Measurements from ENCODE around the gene VTI1A. TPM values are rescaled to one million over a fixed set of nuclear protein-coding genes. Genes with fewer than 3 reads are reported as not detected.

VTI1A gene
- total and polyA plus RNA-seq, 2 experiments from 2014 or later = 20.4 to 39.8 TPM

- TF ChIP-seq CTCF (IDR thresholded peaks at IDR 0.05; ENCODE audit: poor library complexity) = no peak
- no peak for TF ChIP-seq EZH2phosphoT487 (IDR thresholded peaks at IDR 0.05; ENCODE audit: low read depth, severe bottlenecking, unreplicated experiment)
- no peak for TF ChIP-seq EZH2 (IDR thresholded peaks at IDR 0.05; ENCODE audit: borderline replicate concordance)
- Histone ChIP-seq H3K9me2 (replicated peaks; ENCODE audit: insufficient read depth) (no peaks in the 10 kb centered on the region), H3K4me3 (no peak overlapping the region), H3K4me2 (no peak overlapping the region), H3K79me2 (peaks cover 6% of the 10 kb centered on the region), H3K9me3 (ENCODE audit: low read depth) (no peaks in the 10 kb centered on the region), H3K4me1 (ENCODE audit: insufficient read depth) (no peaks in the 10 kb centered on the region), H3K36me3 (replicated peaks; ENCODE audit: insufficient read depth, low read depth) (no peaks in the 10 kb centered on the region), H4K20me1 (ENCODE audit: insufficient read depth, poor library complexity, severe bottlenecking) (no peaks in the 10 kb centered on the region), H2AFZ (no peak overlapping the region), H3K27ac (no peak overlapping the region), H3K27me3 (no peaks in the 10 kb centered on the region)
- no peak for DNase-seq (ENCODE audit: low spot score)
- 95% methylated on average over 2 of the region's 2 CpGs for WGBS (ENCODE audit: low lambda C conversion rate, missing lambda C conversion rate)
Measured at GRCh38 chr10:112515852-112516251, 68.8 kb downstream of the VTI1A start.

- Histone ChIP-seq H3K4me2 (no peak overlapping the region), H4K20me1 (ENCODE audit: insufficient read depth, poor library complexity, severe bottlenecking) (no peaks in the 10 kb centered on the region), H3K9me2 (replicated peaks; ENCODE audit: insufficient read depth) (no peaks in the 10 kb centered on the region), H2AFZ (no peak overlapping the region), H3K36me3 (replicated peaks; ENCODE audit: insufficient read depth, low read depth) (no peaks in the 10 kb centered on the region), H3K4me1 (ENCODE audit: insufficient read depth) (no peaks in the 10 kb centered on the region), H3K79me2 (peaks cover 6% of the 10 kb centered on the region), H3K27me3 (no peaks in the 10 kb centered on the region), H3K9me3 (ENCODE audit: low read depth) (no peaks in the 10 kb centered on the region), H3K27ac (no peak overlapping the region), H3K4me3 (no peak overlapping the region)
- 91% methylated on average over 5 of the region's 5 CpGs for WGBS (ENCODE audit: low lambda C conversion rate, missing lambda C conversion rate)
- no peak for TF ChIP-seq EZH2phosphoT487 (IDR thresholded peaks at IDR 0.05; ENCODE audit: low read depth, severe bottlenecking, unreplicated experiment)
- no peak for TF ChIP-seq CTCF (IDR thresholded peaks at IDR 0.05; ENCODE audit: poor library complexity)
- DNase-seq (ENCODE audit: low spot score) = no peak
Measured at GRCh38 chr10:112517451-112517862, 70.4 kb downstream of the VTI1A start.

GRCh38 chr10:112519133-112519761 is 72.2 kb downstream of the VTI1A start:
- Histone ChIP-seq H3K9me2 (replicated peaks; ENCODE audit: insufficient read depth) (no peaks in the 10 kb centered on the region), H3K27ac (no peak overlapping the region), H3K4me1 (ENCODE audit: insufficient read depth) (no peaks in the 10 kb centered on the region), H3K27me3 (no peaks in the 10 kb centered on the region), H2AFZ (no peak overlapping the region), H3K79me2 (peaks cover 6% of the 10 kb centered on the region), H4K20me1 (ENCODE audit: insufficient read depth, poor library complexity, severe bottlenecking) (no peaks in the 10 kb centered on the region), H3K4me2 (no peak overlapping the region), H3K4me3 (no peak overlapping the region), H3K9me3 (ENCODE audit: low read depth) (no peaks in the 10 kb centered on the region), H3K36me3 (replicated peaks; ENCODE audit: insufficient read depth, low read depth) (no peaks in the 10 kb centered on the region)
- WGBS (ENCODE audit: low lambda C conversion rate, missing lambda C conversion rate) = 89% methylated on average over 5 of the region's 5 CpGs
- DNase-seq (ENCODE audit: low spot score) = no peak
- TF ChIP-seq EZH2phosphoT487 (IDR thresholded peaks at IDR 0.05; ENCODE audit: low read depth, severe bottlenecking, unreplicated experiment) (no peak), EZH2 (IDR thresholded peaks at IDR 0.05; ENCODE audit: borderline replicate concordance) (no peak), CTCF (IDR thresholded peaks at IDR 0.05; ENCODE audit: poor library complexity) (no peak)
